HCT116 (cell line): ENCODE results near the gene GMPR2.

Experiments used
- CEBPB ChIP-seq: IDR thresholded peaks from 2 replicates; pipeline ENCODE4 v1.6.1; 2012; ENCODE audit warnings: low read depth
- EZH2phosphoT487 ChIP-seq: fragments of 200-600 bp; IDR thresholded peaks from 2 replicates; pipeline ENCODE4 v1.6.1; 2018; ENCODE audit warnings: antibody characterized with exemption, borderline replicate concordance
- POLR2A ChIP-seq: IDR thresholded peaks from 2 replicates; pipeline ENCODE4 v1.7.0; 2011; ENCODE audit warnings: borderline replicate concordance; ENCODE audit not compliant: insufficient read depth, insufficient read length; ENCODE audit errors: extremely low read depth
- TF ChIP-seq, protein P1 (sequence below): IDR thresholded peaks from 2 replicates; pipeline ENCODE4 v1.6.1; 2012; ENCODE audit warnings: low read depth
- TF ChIP-seq, protein P2 (sequence below): IDR thresholded peaks from 2 replicates; pipeline ENCODE4 v1.6.1; 2012
- TF ChIP-seq, protein P3 (sequence below), 3 experiments: fragments of 200-600 bp in 1 of 3; sonication (generic) in 1 of 3; IDR thresholded peaks in 2 of 3; conservative IDR thresholded peaks in 1 of 3; 2 replicates each; pipeline ENCODE4 v1.5.1; 2012 to 2017; ENCODE audit warnings: low read depth in 2 of 3, low read length in 2 of 3, antibody characterized with exemption in 1 of 3, borderline replicate concordance in 1 of 3, control low read depth in 1 of 3, mild to moderate bottlenecking in 1 of 3, mixed read lengths in 1 of 3, mixed run types in 1 of 3, moderate library complexity in 1 of 3; ENCODE audit not compliant: insufficient read depth in 1 of 3

DNA sequence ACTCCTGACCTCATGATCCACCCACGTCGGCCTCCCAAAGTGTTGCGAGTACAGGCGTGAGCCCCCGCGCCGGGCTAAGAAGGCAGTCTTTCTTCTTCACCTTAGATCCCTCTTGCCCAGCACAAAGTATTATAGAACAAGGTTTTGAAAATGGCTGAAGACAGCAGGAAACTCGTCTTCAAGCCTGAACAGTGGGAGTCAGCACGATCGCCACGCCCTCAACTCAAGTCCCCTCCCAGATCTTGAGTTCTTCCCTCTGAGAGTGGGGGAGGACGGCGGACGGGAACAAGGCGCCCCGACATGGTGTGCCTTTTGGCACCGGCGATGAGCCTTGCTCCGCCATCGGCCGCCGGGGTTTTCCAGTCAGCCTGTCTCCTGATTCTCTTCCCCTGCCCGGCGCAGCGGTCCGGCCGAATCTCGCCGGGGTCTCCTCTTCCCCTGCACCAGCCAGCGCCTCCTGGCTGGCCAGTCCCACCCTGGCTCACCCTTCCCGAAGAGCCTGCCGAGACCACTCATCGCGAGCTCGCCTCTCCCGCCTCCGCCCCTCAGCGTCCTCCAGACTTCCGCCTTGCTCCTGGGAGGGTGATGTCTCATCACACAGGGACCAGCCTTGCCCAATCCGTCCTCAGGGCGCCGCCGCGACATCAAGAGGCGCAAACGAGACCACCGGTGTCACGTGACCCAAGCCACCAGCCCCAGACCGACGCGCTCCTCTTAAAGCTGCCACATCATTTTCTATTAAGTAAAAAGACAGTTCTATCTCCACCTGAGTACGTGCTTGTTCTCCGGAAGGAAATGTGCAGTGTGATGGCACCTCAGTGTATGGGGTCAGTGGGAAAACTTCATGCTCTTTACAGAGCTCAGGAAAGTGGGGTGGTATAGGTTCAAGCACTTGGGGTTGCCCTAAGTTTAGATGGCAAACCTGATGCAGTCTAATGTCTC lies 19.5 kb upstream of the GMPR2 start, which contains the start of gene CHMP4A:
- TF ChIP-seq, protein P1, sequence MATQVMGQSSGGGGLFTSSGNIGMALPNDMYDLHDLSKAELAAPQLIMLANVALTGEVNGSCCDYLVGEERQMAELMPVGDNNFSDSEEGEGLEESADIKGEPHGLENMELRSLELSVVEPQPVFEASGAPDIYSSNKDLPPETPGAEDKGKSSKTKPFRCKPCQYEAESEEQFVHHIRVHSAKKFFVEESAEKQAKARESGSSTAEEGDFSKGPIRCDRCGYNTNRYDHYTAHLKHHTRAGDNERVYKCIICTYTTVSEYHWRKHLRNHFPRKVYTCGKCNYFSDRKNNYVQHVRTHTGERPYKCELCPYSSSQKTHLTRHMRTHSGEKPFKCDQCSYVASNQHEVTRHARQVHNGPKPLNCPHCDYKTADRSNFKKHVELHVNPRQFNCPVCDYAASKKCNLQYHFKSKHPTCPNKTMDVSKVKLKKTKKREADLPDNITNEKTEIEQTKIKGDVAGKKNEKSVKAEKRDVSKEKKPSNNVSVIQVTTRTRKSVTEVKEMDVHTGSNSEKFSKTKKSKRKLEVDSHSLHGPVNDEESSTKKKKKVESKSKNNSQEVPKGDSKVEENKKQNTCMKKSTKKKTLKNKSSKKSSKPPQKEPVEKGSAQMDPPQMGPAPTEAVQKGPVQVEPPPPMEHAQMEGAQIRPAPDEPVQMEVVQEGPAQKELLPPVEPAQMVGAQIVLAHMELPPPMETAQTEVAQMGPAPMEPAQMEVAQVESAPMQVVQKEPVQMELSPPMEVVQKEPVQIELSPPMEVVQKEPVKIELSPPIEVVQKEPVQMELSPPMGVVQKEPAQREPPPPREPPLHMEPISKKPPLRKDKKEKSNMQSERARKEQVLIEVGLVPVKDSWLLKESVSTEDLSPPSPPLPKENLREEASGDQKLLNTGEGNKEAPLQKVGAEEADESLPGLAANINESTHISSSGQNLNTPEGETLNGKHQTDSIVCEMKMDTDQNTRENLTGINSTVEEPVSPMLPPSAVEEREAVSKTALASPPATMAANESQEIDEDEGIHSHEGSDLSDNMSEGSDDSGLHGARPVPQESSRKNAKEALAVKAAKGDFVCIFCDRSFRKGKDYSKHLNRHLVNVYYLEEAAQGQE: no peak
- TF ChIP-seq, protein P2, sequence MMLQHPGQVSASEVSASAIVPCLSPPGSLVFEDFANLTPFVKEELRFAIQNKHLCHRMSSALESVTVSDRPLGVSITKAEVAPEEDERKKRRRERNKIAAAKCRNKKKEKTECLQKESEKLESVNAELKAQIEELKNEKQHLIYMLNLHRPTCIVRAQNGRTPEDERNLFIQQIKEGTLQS: no peak
- TF ChIP-seq, protein P3, sequence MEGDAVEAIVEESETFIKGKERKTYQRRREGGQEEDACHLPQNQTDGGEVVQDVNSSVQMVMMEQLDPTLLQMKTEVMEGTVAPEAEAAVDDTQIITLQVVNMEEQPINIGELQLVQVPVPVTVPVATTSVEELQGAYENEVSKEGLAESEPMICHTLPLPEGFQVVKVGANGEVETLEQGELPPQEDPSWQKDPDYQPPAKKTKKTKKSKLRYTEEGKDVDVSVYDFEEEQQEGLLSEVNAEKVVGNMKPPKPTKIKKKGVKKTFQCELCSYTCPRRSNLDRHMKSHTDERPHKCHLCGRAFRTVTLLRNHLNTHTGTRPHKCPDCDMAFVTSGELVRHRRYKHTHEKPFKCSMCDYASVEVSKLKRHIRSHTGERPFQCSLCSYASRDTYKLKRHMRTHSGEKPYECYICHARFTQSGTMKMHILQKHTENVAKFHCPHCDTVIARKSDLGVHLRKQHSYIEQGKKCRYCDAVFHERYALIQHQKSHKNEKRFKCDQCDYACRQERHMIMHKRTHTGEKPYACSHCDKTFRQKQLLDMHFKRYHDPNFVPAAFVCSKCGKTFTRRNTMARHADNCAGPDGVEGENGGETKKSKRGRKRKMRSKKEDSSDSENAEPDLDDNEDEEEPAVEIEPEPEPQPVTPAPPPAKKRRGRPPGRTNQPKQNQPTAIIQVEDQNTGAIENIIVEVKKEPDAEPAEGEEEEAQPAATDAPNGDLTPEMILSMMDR (IDR thresholded peaks at IDR 0.05 in 2 of 3, conservative IDR thresholded peaks at IDR 0.05 in 1 of 3; ENCODE audit: borderline replicate concordance in 1 of 3, insufficient read depth in 1 of 3, low read depth in 2 of 3, low read length in 2 of 3): 0 out of 6 replicates have a peak, but pooled peaks of 1 of the 3 experiments have one; percentile 12
- peak; percentile 77 for TF ChIP-seq POLR2A
- TF ChIP-seq EZH2phosphoT487: no peak
- TF ChIP-seq CEBPB: no peak
